Ovary (tissue), 3 donors: ENCODE measurements around the gene KCNJ10.

Source experiments
- EP300 ChIP-seq: sonication (generic); formaldehyde crosslinking; IDR thresholded peaks from one replicate; pipeline ENCODE4 v1.6.1; 2017; ENCODE audit warnings: antibody characterized with exemption
- POLR2A ChIP-seq: fragments of 450-650 bp; IDR thresholded peaks from one replicate; pipeline ENCODE4 v1.6.1; 2017; ENCODE audit warnings: antibody characterized with exemption, mild to moderate bottlenecking, moderate library complexity
- TF ChIP-seq, protein P1 (sequence below), 3 donors: fragments of 450-650 bp in 2 of 3; fragments of 200-600 bp in 1 of 3; IDR thresholded peaks; one replicate each; pipeline versions ENCODE4 v1.5.1 to v1.8.0; 2016 to 2022; ENCODE audit warnings: antibody characterized with exemption in 3 of 3, mild to moderate bottlenecking in 1 of 3
- donor health status: DM: no; HTN: no; CAD: no.

DNA sequence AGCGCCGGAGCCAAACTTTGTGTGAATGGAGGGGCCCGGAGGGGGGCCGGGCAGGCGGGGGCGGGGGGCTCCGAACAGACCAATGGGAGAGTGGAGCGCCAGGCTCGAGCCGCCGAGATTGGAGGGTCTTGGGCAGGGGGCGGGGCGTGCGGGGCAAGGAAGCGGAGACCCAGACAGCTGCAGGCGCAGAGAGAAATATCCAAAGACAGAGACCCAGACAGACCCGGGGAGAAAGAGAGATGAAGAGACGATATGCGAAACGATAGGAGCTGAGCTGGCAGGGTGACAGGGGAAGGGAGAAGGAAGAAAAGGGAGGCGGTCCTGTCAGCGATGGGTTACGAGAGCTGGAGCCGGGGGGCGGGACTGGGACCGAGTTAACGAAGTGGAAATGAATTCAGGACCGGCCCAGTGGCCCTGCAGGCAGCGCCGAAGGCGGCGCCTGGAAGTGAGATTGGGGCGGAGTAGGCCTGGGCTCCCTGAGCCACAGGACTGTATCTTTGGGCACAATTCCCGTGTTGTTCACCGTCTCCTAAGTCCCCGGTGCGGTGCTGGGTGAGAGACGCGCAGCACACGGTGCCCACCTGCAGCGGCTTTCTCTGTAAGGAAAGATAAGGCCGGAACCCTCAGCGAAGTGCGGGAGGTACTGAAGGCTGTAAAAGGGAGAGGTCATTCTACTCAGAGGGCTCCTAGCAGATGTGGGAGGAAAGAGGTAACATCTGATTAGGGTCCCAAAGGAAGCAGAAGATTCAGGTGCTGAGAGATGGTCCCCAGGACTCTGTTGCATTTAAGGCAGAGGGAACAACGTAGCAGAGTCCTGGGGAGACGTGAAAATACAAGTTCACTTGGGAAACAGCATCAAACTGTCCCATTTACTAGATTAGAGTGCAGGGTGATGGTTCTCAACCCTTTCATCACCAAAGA is 543 bp upstream of the KCNJ10 start:
- TF ChIP-seq POLR2A, result no peak
- TF ChIP-seq, protein P1, sequence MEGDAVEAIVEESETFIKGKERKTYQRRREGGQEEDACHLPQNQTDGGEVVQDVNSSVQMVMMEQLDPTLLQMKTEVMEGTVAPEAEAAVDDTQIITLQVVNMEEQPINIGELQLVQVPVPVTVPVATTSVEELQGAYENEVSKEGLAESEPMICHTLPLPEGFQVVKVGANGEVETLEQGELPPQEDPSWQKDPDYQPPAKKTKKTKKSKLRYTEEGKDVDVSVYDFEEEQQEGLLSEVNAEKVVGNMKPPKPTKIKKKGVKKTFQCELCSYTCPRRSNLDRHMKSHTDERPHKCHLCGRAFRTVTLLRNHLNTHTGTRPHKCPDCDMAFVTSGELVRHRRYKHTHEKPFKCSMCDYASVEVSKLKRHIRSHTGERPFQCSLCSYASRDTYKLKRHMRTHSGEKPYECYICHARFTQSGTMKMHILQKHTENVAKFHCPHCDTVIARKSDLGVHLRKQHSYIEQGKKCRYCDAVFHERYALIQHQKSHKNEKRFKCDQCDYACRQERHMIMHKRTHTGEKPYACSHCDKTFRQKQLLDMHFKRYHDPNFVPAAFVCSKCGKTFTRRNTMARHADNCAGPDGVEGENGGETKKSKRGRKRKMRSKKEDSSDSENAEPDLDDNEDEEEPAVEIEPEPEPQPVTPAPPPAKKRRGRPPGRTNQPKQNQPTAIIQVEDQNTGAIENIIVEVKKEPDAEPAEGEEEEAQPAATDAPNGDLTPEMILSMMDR (IDR thresholded peaks at IDR 0.05), result no peak
- TF ChIP-seq EP300, result no peak
